T follicular helper cell (primary cell): ENCODE data around the gene MAP1S.
A peak's percentile ranks its signal among the peaks of the same experiment; 100 is the strongest.

ENCODE experiments used
- DNase-seq: peaks from one replicate; pipeline ENCODE4 v3.0.0-alpha.2; 2020; ENCODE audit warnings: low read depth

The MAP1S gene

GRCh38 chr19:17739121-17739875 lies 20.0 kb downstream of the MAP1S start:
- no peak for DNase-seq

GRCh38 chr19:17741456-17741855 lies 22.2 kb downstream of the MAP1S start:
- no peak for DNase-seq

GRCh38 chr19:17743874-17744580 lies 24.7 kb downstream of the MAP1S start:
- DNase-seq = no peak

GRCh38 chr19:17747205-17748098 lies 28.2 kb downstream of the MAP1S start:
- DNase-seq = peak; percentile 92

- DNase-seq = no peak
Measured at GRCh38 chr19:17748884-17749638, 29.8 kb downstream of the MAP1S start.

- DNase-seq = no peak
Measured at GRCh38 chr19:17749912-17750317, 30.6 kb downstream of the MAP1S start.

GRCh38 chr19:17751103-17751911 lies 32.0 kb downstream of the MAP1S start, which contains the start of gene FCHO1:
TSS of gene FCHO1 (plus strand) at chr19:17751477. CDS start at chr19:17755165, 3,688 bp downstream.
- DNase-seq = peak; percentile 78

GRCh38 chr19:17751912-17752273 lies 32.6 kb downstream of the MAP1S start:
- no peak for DNase-seq

GRCh38 chr19:17752865-17753639 lies 33.8 kb downstream of the MAP1S start:
- DNase-seq = no peak

GRCh38 chr19:17753976-17754375 lies 34.7 kb downstream of the MAP1S start:
- DNase-seq = no peak

- DNase-seq = no peak
Measured at GRCh38 chr19:17754634-17755442, 35.6 kb downstream of the MAP1S start.

- no peak for DNase-seq
Measured at GRCh38 chr19:17755443-17755890, 36.2 kb downstream of the MAP1S start.

- peak; percentile 42 for DNase-seq
Measured at GRCh38 chr19:17755977-17756670, 36.8 kb downstream of the MAP1S start.

GRCh38 chr19:17757125-17757524 lies 37.8 kb downstream of the MAP1S start:
- DNase-seq = no peak

GRCh38 chr19:17758515-17758914 lies 39.2 kb downstream of the MAP1S start:
- DNase-seq = no peak

GRCh38 chr19:17761148-17761547 lies 41.9 kb downstream of the MAP1S start:
- DNase-seq = no peak

- no peak for DNase-seq
Measured at GRCh38 chr19:17762505-17763229, 43.4 kb downstream of the MAP1S start.

- no peak for DNase-seq
Measured at GRCh38 chr19:17764348-17764747, 45.1 kb downstream of the MAP1S start.
